WTC11 (cell line): ENCODE data around the gene MTERF4. TPM values are rescaled to one million over a fixed set of nuclear protein-coding genes. Genes with fewer than 3 reads are reported as not detected.

ENCODE experiments used
- ATAC-seq: fragments of 200-7000 bp; cut with Tn5 transposase; 2 replicates; pipeline ENCODE4 v1.10.0; 2021; ENCODE audit warnings: mild to moderate bottlenecking, moderate library complexity
- CTCF ChIA-PET: fragments of 300-600 bp; sonication (Branson Sonifier 250); formaldehyde crosslinking; loops from one replicate; lab custom pipeline; 2021; ENCODE audit warnings: antibody characterized with exemption; lab: Charles Lee
- POLR2A ChIA-PET: fragments of 350-600 bp; sonication (Branson Sonifier 250); formaldehyde crosslinking; loops from one replicate; lab custom pipeline; 2021; ENCODE audit warnings: antibody characterized with exemption; lab: Charles Lee
- DNase-seq: peaks from one replicate; pipeline ENCODE4 v3.0.0; 2021; ENCODE audit warnings: low spot score
- H3K27ac Mint-ChIP-seq: 2 replicates; pipeline ENCODE4 v1.8.0; 2021; ENCODE audit warnings: mixed read lengths
- H3K27me3 Mint-ChIP-seq: 2 replicates; pipeline ENCODE4 v1.8.0; 2021; ENCODE audit warnings: low read depth, mild to moderate bottlenecking, moderate library complexity, mixed read lengths
- H3K36me3 Mint-ChIP-seq: 2 replicates; pipeline ENCODE4 v1.8.0; 2021; ENCODE audit warnings: mixed read lengths
- H3K4me1 Mint-ChIP-seq: 2 replicates; pipeline ENCODE4 v1.8.0; 2022; ENCODE audit warnings: mixed read lengths
- H3K4me3 Mint-ChIP-seq: 2 replicates; pipeline ENCODE4 v1.8.0; 2021; ENCODE audit warnings: mild to moderate bottlenecking, moderate library complexity, mixed read lengths
- H3K9me3 Mint-ChIP-seq: 2 replicates; pipeline ENCODE4 v1.8.0; 2021; ENCODE audit warnings: mixed read lengths
- E2F4 ChIP-seq: sonication (generic); formaldehyde crosslinking; IDR thresholded peaks from 2 replicates; pipeline ENCODE4 v1.8.1; 2022; ENCODE audit warnings: low read depth, mild to moderate bottlenecking, moderate library complexity, missing genetic modification reagents, borderline replicate concordance
- FOXK1 ChIP-seq: sonication (generic); formaldehyde crosslinking; IDR thresholded peaks from 2 replicates; pipeline ENCODE4 v1.8.0; 2022; ENCODE audit warnings: mild to moderate bottlenecking, moderate library complexity, missing genetic modification reagents
- FOXP1 ChIP-seq: sonication (generic); formaldehyde crosslinking; IDR thresholded peaks from 2 replicates; pipeline ENCODE4 v1.8.0; 2022; ENCODE audit warnings: missing genetic modification reagents, mild to moderate bottlenecking, moderate library complexity, borderline replicate concordance
- FOXP4 ChIP-seq: sonication (generic); formaldehyde crosslinking; IDR thresholded peaks from 2 replicates; pipeline ENCODE4 v1.8.0; 2022; ENCODE audit warnings: mild to moderate bottlenecking, missing genetic modification reagents
- IRF1 ChIP-seq: sonication (generic); formaldehyde crosslinking; IDR thresholded peaks from 2 replicates; pipeline ENCODE4 v1.8.0; 2023; ENCODE audit warnings: missing genetic modification reagents
- IRF2 ChIP-seq: sonication (generic); formaldehyde crosslinking; IDR thresholded peaks from 2 replicates; pipeline ENCODE4 v1.8.0; 2022; ENCODE audit warnings: low read depth, missing genetic modification reagents, borderline replicate concordance
- JUN ChIP-seq: sonication (generic); formaldehyde crosslinking; IDR thresholded peaks from 2 replicates; pipeline ENCODE4 v1.8.0; 2023; ENCODE audit warnings: mild to moderate bottlenecking, missing genetic modification reagents
- KAT7 ChIP-seq: sonication (generic); formaldehyde crosslinking; IDR thresholded peaks from 2 replicates; pipeline ENCODE4 v1.8.1; 2023; ENCODE audit warnings: missing genetic modification reagents, mild to moderate bottlenecking, borderline replicate concordance
- MLX ChIP-seq: sonication (generic); formaldehyde crosslinking; IDR thresholded peaks from 2 replicates; pipeline ENCODE4 v1.8.1; 2023; ENCODE audit warnings: mild to moderate bottlenecking, missing genetic modification reagents, moderate library complexity
- MXD4 ChIP-seq: fragments of 250-450 bp; sonication (Bioruptor Pico); IDR thresholded peaks from 2 replicates; pipeline ENCODE4 v1.8.0; 2021; ENCODE audit warnings: mild to moderate bottlenecking, moderate library complexity, borderline replicate concordance
- MYBL2 ChIP-seq: sonication (generic); formaldehyde crosslinking; IDR thresholded peaks from 2 replicates; pipeline ENCODE4 v1.8.1; 2023; ENCODE audit warnings: mild to moderate bottlenecking, moderate library complexity, missing genetic modification reagents
- NFATC4 ChIP-seq: fragments of 250-450 bp; sonication (Bioruptor Pico); IDR thresholded peaks from 2 replicates; pipeline ENCODE4 v1.9.0; 2021; ENCODE audit warnings: mild to moderate bottlenecking
- NR2C2 ChIP-seq: sonication (generic); formaldehyde crosslinking; IDR thresholded peaks from 2 replicates; pipeline ENCODE4 v1.8.0; 2022; ENCODE audit warnings: mild to moderate bottlenecking, missing genetic modification reagents
- PREB ChIP-seq: sonication (generic); formaldehyde crosslinking; IDR thresholded peaks from 2 replicates; pipeline ENCODE4 v1.8.1; 2022; ENCODE audit warnings: mild to moderate bottlenecking, missing genetic modification reagents, moderate library complexity, borderline replicate concordance
- TEAD4 ChIP-seq: sonication (generic); formaldehyde crosslinking; IDR thresholded peaks from 2 replicates; pipeline ENCODE4 v1.8.0; 2022; ENCODE audit warnings: mild to moderate bottlenecking, missing genetic modification reagents
- ZMAT4 ChIP-seq: fragments of 250-450 bp; sonication (Bioruptor Pico); IDR thresholded peaks from 2 replicates; pipeline ENCODE4 v1.9.0; 2021; ENCODE audit warnings: mild to moderate bottlenecking
- ZNF317 ChIP-seq: sonication (generic); formaldehyde crosslinking; IDR thresholded peaks from 2 replicates; pipeline ENCODE4 v1.8.1; 2023; ENCODE audit warnings: low read depth, mild to moderate bottlenecking, moderate library complexity, missing genetic modification reagents, borderline replicate concordance
- ZNF512 ChIP-seq: sonication (generic); formaldehyde crosslinking; IDR thresholded peaks from 2 replicates; pipeline ENCODE4 v1.8.1; 2022; ENCODE audit warnings: missing genetic modification reagents, borderline replicate concordance
- ZNF532 ChIP-seq: fragments of 250-450 bp; sonication (Bioruptor Pico); IDR thresholded peaks from 2 replicates; pipeline ENCODE4 v1.9.0; 2021; ENCODE audit warnings: mild to moderate bottlenecking, borderline replicate concordance
- total RNA-seq: library from RNA; stranded (reverse); gene quantifications from 3 replicates; pipeline ENCODE4 v1.2.3, GENCODE V29; 2021

The MTERF4 gene
- total RNA-seq, 1 experiment from 2014 or later = 23.3 TPM

GRCh38 chr2:241148239-241148638 is 46.2 kb upstream of the MTERF4 start:
- Mint-ChIP-seq H3K27ac (no peak overlapping the region), H3K9me3 (no peaks in the 10 kb centered on the region), H3K27me3 (no peaks in the 10 kb centered on the region), H3K36me3 (no peaks in the 10 kb centered on the region; the same call in 1 of the 2 replicates), H3K4me1 (peaks cover 27% of the 10 kb centered on the region)
- ChIA-PET CTCF (interaction anchor here (1.5 to 3.3 kb wide), 3 partner anchors 70 to 297 kb away, joined by 3 to 21 read pairs (median 5); no protein-coding TSS in a partner anchor), POLR2A (interaction anchor here (1.5 kb wide), 1 partner anchor 46 kb away, joined by 3 read pairs; the partner anchor contains the start of gene MTERF4)
- TF ChIP-seq MXD4 = no peak
- no peak for TF ChIP-seq ZMAT4 (CRISPR knock-in tag)
- no peak for TF ChIP-seq FOXP4 (CRISPR knock-in tag)
- no peak for TF ChIP-seq PREB (CRISPR knock-in tag)
- TF ChIP-seq JUN = no peak
- no peak for TF ChIP-seq KAT7 (CRISPR knock-in tag)
- no peak for TF ChIP-seq MYBL2 (CRISPR knock-in tag)
- TF ChIP-seq TEAD4 = no peak
- no peak for TF ChIP-seq MLX (CRISPR knock-in tag)
- TF ChIP-seq ZNF317 (CRISPR knock-in tag) = no peak
- TF ChIP-seq, all 79 proteins: peak for 0
- peak overlapping the region; percentile 93 for H3K4me3 Mint-ChIP-seq
- DNase-seq (no peak), ATAC-seq (no peak)

- no peak for ATAC-seq
- POLR2A ChIA-PET = no interaction called here
- CTCF ChIA-PET = interaction anchor here (0.6 kb wide), 1 partner anchor 172 kb away, joined by 3 read pairs; no protein-coding TSS in a partner anchor
- no peaks in the 10 kb centered on the region for H3K9me3 Mint-ChIP-seq
- no peak overlapping the region for H3K4me3 Mint-ChIP-seq
- no peak for DNase-seq
- H3K27me3 Mint-ChIP-seq = no peaks in the 10 kb centered on the region
- H3K36me3 Mint-ChIP-seq = peaks cover 1% of the 10 kb centered on the region
- no peak overlapping the region for H3K27ac Mint-ChIP-seq
- TF ChIP-seq IRF2 = no peak
- TF ChIP-seq, all 79 proteins: peak for 0
- H3K4me1 Mint-ChIP-seq = peaks cover 26% of the 10 kb centered on the region
These were observed 45.2 kb upstream of the MTERF4 start for GRCh38 chr2:241147336-241147735.

GRCh38 chr2:241146286-241146685 is 44.2 kb upstream of the MTERF4 start:
- Mint-ChIP-seq H3K4me3 (no peak overlapping the region), H3K27ac (no peak overlapping the region), H3K9me3 (no peaks in the 10 kb centered on the region), H3K27me3 (no peaks in the 10 kb centered on the region), H3K4me1 (peaks cover 15% of the 10 kb centered on the region), H3K36me3 (peaks cover 6% of the 10 kb centered on the region)
- TF ChIP-seq FOXK1 (CRISPR knock-in tag) (no peak), NFATC4 (CRISPR knock-in tag) (no peak), FOXP1 (CRISPR knock-in tag) (no peak), ZNF512 (CRISPR knock-in tag) (no peak), IRF1 (CRISPR knock-in tag) (no peak), ZNF532 (CRISPR knock-in tag) (no peak), E2F4 (no peak), NR2C2 (CRISPR knock-in tag) (no peak)
- CTCF ChIA-PET = interaction anchor here (0.7 kb wide), 1 partner anchor 68 kb away, joined by 3 read pairs; no protein-coding TSS in a partner anchor
- no peak for ATAC-seq
- DNase-seq = no peak
- POLR2A ChIA-PET = no interaction called here
